HCT116 (cell line): ENCODE measurements around the gene LMNTD2. TPM values are rescaled to one million over a fixed set of nuclear protein-coding genes. Genes with fewer than 3 reads are reported as not detected.

ENCODE experiments used
- ATAC-seq: fragments of 200-7000 bp; cut with Tn5 transposase; 2 replicates; pipeline ENCODE4 v1.9.1; 2020; ENCODE audit warnings: mild to moderate bottlenecking, moderate library complexity
- BruUV-seq: library from RNA; stranded (reverse); fragments of 400-500 nt; replicated peaks from 2 replicates; lab custom pipeline; 2021; lab: Mats Ljungman, UMichigan
- CTCF ChIA-PET: fragments of 300-600 bp; sonication (Branson Sonifier 250); formaldehyde crosslinking; loops from one replicate; lab custom pipeline; 2021; ENCODE audit warnings: antibody characterized with exemption; lab: Charles Lee
- POLR2A ChIA-PET: fragments of 300-600, 350-600 bp; sonication (Branson Sonifier 250); formaldehyde crosslinking; loops from one replicate; lab custom pipeline; 2021; ENCODE audit warnings: antibody characterized with exemption; lab: Charles Lee
- RAD21 ChIA-PET, 2 experiments: fragments of 300-600 bp; sonication (Branson Sonifier 250); formaldehyde crosslinking; loops; one replicate each; lab custom pipeline; 2023; ENCODE audit warnings: low total read pairs in 2 of 2; ENCODE audit not compliant: uncharacterized antibody in 2 of 2, unreplicated experiment in 2 of 2, low non-redundant PET in 1 of 2; lab: Charles Lee
- DNase-seq: peaks from one replicate; pipeline ENCODE4 v3.0.0-alpha.2; 2010; ENCODE audit warnings: low read depth, low spot score
- H2AFZ ChIP-seq: fragments of 200-600 bp; shearing (Covaris generic), sonication (generic); 2 replicates; pipeline ENCODE4 v1.6.1; 2017; ENCODE audit warnings: low read depth, mixed run types, mixed read lengths, antibody characterized with exemption, low read length; ENCODE audit not compliant: poor library complexity, severe bottlenecking
- H3K27ac ChIP-seq: 2 replicates; pipeline ENCODE4 v1.5.1; 2012; ENCODE audit warnings: low read depth, low read length
- H3K27me3 ChIP-seq: fragments of 200-600 bp; sonication (generic); 2 replicates; pipeline ENCODE4 v1.6.1; 2016; ENCODE audit warnings: mixed run types, low read length, mixed read lengths; ENCODE audit not compliant: insufficient read depth
- H3K36me3 ChIP-seq, 2 experiments: fragments of 200-500 bp in 1 of 2; fragments of 200-600 bp in 1 of 2; sonication (Bioruptor generic) in 1 of 2; sonication (generic) in 1 of 2; 2 replicates each; pipeline versions ENCODE4 v1.5.1 to v1.6.1; 2014 to 2016; ENCODE audit warnings: low read length in 2 of 2, inconsistent platforms in 1 of 2, mixed read lengths in 1 of 2, mixed run types in 1 of 2; ENCODE audit not compliant: insufficient read depth in 2 of 2, control insufficient read depth in 1 of 2
- H3K4me1 ChIP-seq, 2 experiments: fragments of 200-600 bp in 1 of 2; sonication (generic) in 1 of 2; 2 replicates each; pipeline versions ENCODE4 v1.5.1 to v1.6.1; 2012 to 2017; ENCODE audit warnings: low read length in 2 of 2, inconsistent platforms in 1 of 2, mild to moderate bottlenecking in 1 of 2, mixed read lengths in 1 of 2, mixed run types in 1 of 2, moderate library complexity in 1 of 2; ENCODE audit not compliant: insufficient read depth in 2 of 2, control insufficient read depth in 1 of 2
- H3K4me2 ChIP-seq: fragments of 200-600 bp; sonication (generic); 2 replicates; pipeline ENCODE4 v1.6.1; 2017; ENCODE audit warnings: mixed run types, low read length, mixed read lengths
- H3K4me3 ChIP-seq, 2 experiments: fragments of 200-600 bp in 1 of 2; sonication (generic) in 1 of 2; replicated peaks in 1 of 2; 2 replicates each; pipeline ENCODE4 v1.5.1; 2011 to 2016; ENCODE audit warnings: low read length in 2 of 2, control low read depth in 1 of 2, low read depth in 1 of 2, mild to moderate bottlenecking in 1 of 2, mixed read lengths in 1 of 2, mixed run types in 1 of 2
- H3K79me2 ChIP-seq: fragments of 200-600 bp; sonication (generic); 2 replicates; pipeline ENCODE4 v1.6.1; 2017; ENCODE audit warnings: mild to moderate bottlenecking, mixed run types, low read length, moderate library complexity, mixed read lengths; ENCODE audit not compliant: insufficient read depth
- H3K9ac ChIP-seq: fragments of 200-600 bp; sonication (generic); 2 replicates; pipeline ENCODE4 v1.6.1; 2016; ENCODE audit warnings: low read length, mixed read lengths
- H3K9me2 ChIP-seq: fragments of 200-600 bp; sonication (generic), shearing (Covaris generic); 2 replicates; pipeline ENCODE4 v1.6.1; 2017; ENCODE audit warnings: mixed run types, mild to moderate bottlenecking, moderate library complexity; ENCODE audit not compliant: insufficient read depth
- H3K9me3 ChIP-seq, 2 experiments: fragments of 200-500 bp in 1 of 2; fragments of 200-600 bp in 1 of 2; sonication (Bioruptor generic) in 1 of 2; sonication (generic) in 1 of 2; 2 replicates each; pipeline ENCODE4 v1.6.1; 2014 to 2017; ENCODE audit warnings: low read length in 2 of 2, mixed read lengths in 2 of 2, inconsistent platforms in 1 of 2, low read depth in 1 of 2, mild to moderate bottlenecking in 1 of 2, mixed run types in 1 of 2, moderate library complexity in 1 of 2; ENCODE audit not compliant: control insufficient read depth in 1 of 2, insufficient read depth in 1 of 2
- H4K20me1 ChIP-seq: fragments of 200-600 bp; sonication (generic), shearing (Covaris generic); 2 replicates; pipeline ENCODE4 v1.6.1; 2017; ENCODE audit warnings: mixed run types, mild to moderate bottlenecking, moderate library complexity; ENCODE audit not compliant: insufficient read depth
- EZH2phosphoT487 ChIP-seq: fragments of 200-600 bp; IDR thresholded peaks from 2 replicates; pipeline ENCODE4 v1.6.1; 2018; ENCODE audit warnings: antibody characterized with exemption, borderline replicate concordance
- SRF ChIP-seq: IDR thresholded peaks from 2 replicates; pipeline ENCODE4 v1.6.1; 2012; ENCODE audit warnings: low read depth
- ZNF274 ChIP-seq: fragments of 200-500 bp; sonication (Bioruptor generic); IDR thresholded peaks from 2 replicates; pipeline ENCODE4 v1.6.1; 2014; ENCODE audit warnings: mild to moderate bottlenecking, low read depth, low read length, inconsistent platforms
- intact Hi-C: fragments of 100-400 bp; cut with micrococcal nuclease; formaldehyde crosslinking; loops from 2 replicates; pipeline ENCODE4 v1.10.0; 2022
- total RNA-seq: library from RNA; stranded (reverse); gene quantifications from one replicate; pipeline ENCODE4 v1.2.1, GENCODE V29; 2021; ENCODE audit not compliant: unreplicated experiment
- TF ChIP-seq, protein P1 (sequence below): IDR thresholded peaks from 2 replicates; pipeline ENCODE4 v1.6.1; 2012
- TF ChIP-seq, protein P2 (sequence below): IDR thresholded peaks from 2 replicates; pipeline ENCODE4 v1.6.1; 2011; ENCODE audit warnings: mild to moderate bottlenecking, low read length, moderate library complexity; ENCODE audit not compliant: insufficient replicate concordance; ENCODE audit errors: extremely low read depth

Gene LMNTD2
- total RNA-seq, 1 experiment from 2014 or later: 9.5 TPM

DNA sequence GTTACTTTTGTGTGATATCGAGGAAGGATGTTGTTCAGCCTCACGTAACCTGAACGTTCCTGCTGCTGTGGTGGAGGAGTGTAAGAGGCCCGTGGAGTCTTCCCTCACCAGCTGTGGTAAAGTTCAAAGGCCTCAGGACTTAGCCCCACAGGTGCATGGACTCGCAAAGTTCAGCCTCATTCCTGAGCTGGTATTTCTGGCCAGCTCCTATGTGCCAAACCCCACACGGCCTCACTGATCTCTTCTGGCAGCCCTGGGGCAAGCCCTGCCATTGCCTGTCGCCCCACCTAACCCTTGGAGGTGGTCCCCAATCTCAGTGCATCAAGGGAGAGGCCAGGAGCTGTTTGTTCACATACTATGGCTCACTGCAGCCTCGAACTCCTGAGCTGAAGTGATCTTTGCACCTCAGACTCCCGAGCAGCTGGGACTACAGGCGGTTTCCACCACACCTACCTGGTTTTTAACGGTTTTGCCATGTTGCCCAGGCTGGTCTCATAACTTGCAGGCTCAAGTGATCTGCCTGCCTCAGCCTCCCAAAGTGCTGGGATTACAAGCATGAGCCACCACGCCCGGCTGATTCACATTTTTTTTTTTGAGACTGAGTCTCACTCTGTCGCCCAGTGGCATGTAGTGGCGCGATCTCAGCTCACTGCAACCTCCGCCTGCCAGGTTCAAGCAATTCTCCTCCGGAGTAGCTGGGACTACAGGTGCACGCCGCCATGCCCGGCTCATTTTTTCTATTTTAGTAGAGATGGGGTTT is 17.9 kb upstream of the LMNTD2 start:
- Histone ChIP-seq H3K27ac (peak overlapping the region; percentile 35; the same call in 1 of the 2 replicates), H2AFZ (no peak overlapping the region)
- DNase-seq (no peak), ATAC-seq (no peak)
- TF ChIP-seq EZH2phosphoT487: no peak
- TF ChIP-seq, protein P1, sequence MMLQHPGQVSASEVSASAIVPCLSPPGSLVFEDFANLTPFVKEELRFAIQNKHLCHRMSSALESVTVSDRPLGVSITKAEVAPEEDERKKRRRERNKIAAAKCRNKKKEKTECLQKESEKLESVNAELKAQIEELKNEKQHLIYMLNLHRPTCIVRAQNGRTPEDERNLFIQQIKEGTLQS: no peak
- TF ChIP-seq, all 23 proteins: peak for 0
- peak overlapping the region; percentile 97 to 99 for H3K4me3 ChIP-seq
- H4K20me1 ChIP-seq: no peaks in the 10 kb centered on the region; the same call in 1 of the 2 replicates
- H3K27me3 ChIP-seq: no peaks in the 10 kb centered on the region
- no TSS peak for BruUV-seq
- intact Hi-C loops: no loop called here
- ChIA-PET RAD21 (no interaction called here), CTCF (no interaction called here), POLR2A (no interaction called here)
- peak overlapping the region; percentile 98; the same call in 1 of the 2 replicates for H3K9ac ChIP-seq
- peaks cover 69% of the 10 kb centered on the region for H3K79me2 ChIP-seq
- H3K9me2 ChIP-seq: no peaks in the 10 kb centered on the region
- no peaks in the 10 kb centered on the region for H3K9me3 ChIP-seq
- peak overlapping the region; percentile 94 for H3K4me2 ChIP-seq
- H3K4me1 ChIP-seq: peaks cover 12 to 32% of the 10 kb centered on the region in 2 experiments
- peaks cover 9 to 19% of the 10 kb centered on the region in 2 experiments; a peak in 3 of 4 replicates for H3K36me3 ChIP-seq

DNA sequence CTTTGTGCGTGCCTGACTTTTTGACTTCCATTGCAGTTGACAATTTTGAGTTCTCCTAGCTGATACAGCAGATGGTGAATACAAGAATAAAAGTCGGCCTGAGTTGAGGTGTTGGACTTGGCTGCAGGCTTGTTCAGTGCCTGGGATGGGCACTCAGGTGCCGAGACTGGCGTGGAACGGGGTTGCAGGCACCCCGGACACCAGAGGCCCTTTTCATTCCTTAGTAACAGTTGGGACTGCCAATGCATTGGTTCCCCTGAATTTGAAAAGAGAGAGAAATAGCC is 17.0 kb upstream of the LMNTD2 start:
- Histone ChIP-seq H3K9me3 (no peaks in the 10 kb centered on the region), H3K27me3 (no peaks in the 10 kb centered on the region), H3K9me2 (no peaks in the 10 kb centered on the region), H3K9ac (peak overlapping the region; percentile 98), H2AFZ (no peak overlapping the region), H4K20me1 (no peaks in the 10 kb centered on the region; the same call in 1 of the 2 replicates), H3K4me2 (peak overlapping the region; percentile 94), H3K36me3 (peaks cover 7 to 16% of the 10 kb centered on the region in 2 experiments; a peak in 3 of 4 replicates), H3K79me2 (peaks cover 60% of the 10 kb centered on the region), H3K4me3 (peak overlapping the region; percentile 97 to 99)
- intact Hi-C loops: loop anchor here (2.0 kb wide), 1 partner anchor 35 kb away; no protein-coding TSS in a partner anchor
- ATAC-seq (no peak), DNase-seq (no peak)
- ChIA-PET CTCF (no interaction called here), RAD21 (no interaction called here), POLR2A (no interaction called here)
- TF ChIP-seq, protein P2, sequence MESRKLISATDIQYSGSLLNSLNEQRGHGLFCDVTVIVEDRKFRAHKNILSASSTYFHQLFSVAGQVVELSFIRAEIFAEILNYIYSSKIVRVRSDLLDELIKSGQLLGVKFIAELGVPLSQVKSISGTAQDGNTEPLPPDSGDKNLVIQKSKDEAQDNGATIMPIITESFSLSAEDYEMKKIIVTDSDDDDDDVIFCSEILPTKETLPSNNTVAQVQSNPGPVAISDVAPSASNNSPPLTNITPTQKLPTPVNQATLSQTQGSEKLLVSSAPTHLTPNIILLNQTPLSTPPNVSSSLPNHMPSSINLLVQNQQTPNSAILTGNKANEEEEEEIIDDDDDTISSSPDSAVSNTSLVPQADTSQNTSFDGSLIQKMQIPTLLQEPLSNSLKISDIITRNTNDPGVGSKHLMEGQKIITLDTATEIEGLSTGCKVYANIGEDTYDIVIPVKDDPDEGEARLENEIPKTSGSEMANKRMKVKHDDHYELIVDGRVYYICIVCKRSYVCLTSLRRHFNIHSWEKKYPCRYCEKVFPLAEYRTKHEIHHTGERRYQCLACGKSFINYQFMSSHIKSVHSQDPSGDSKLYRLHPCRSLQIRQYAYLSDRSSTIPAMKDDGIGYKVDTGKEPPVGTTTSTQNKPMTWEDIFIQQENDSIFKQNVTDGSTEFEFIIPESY: no peak
- TF ChIP-seq SRF: no peak
- no peak for TF ChIP-seq ZNF274
- TF ChIP-seq, all 23 proteins: peak for 0
- BruUV-seq: TSS peak; percentile 60
- H3K4me1 ChIP-seq: peaks cover 12 to 32% of the 10 kb centered on the region in 2 experiments
- H3K27ac ChIP-seq: peak overlapping the region; percentile 35; the same call in 1 of the 2 replicates
